ENCODE data around the gene PBX3.
A peak's percentile ranks its signal among the peaks of the same experiment; 100 is the strongest.

PBX3 gene

GRCh38 chr9:125856331-125856730 is 109.2 kb downstream of the PBX3 start:
- H3K36me3 Mint-ChIP-seq = peaks cover 4% of the 10 kb centered on the region
- no peak overlapping the region for H3K4me3 Mint-ChIP-seq
- H3K27ac Mint-ChIP-seq = no peak overlapping the region
- peaks cover 6% of the 10 kb centered on the region for H3K4me1 Mint-ChIP-seq
- H3K27me3 Mint-ChIP-seq = no peaks in the 10 kb centered on the region
- ATAC-seq (ENCODE audit: low read depth) (no peak), DNase-seq (ENCODE audit: low spot score in 2 of 2) (no peak)
- peaks cover 2% of the 10 kb centered on the region for H3K9me3 Mint-ChIP-seq

- Mint-ChIP-seq H3K9me3 (peaks cover 4% of the 10 kb centered on the region), H3K36me3 (peaks cover 6% of the 10 kb centered on the region), H3K27ac (no peak overlapping the region), H3K4me3 (no peak overlapping the region), H3K4me1 (peaks cover 4% of the 10 kb centered on the region), H3K27me3 (no peaks in the 10 kb centered on the region)
- DNase-seq (ENCODE audit: low spot score in 2 of 2) = no peak
- ATAC-seq (ENCODE audit: low read depth) = no peak
Measured at GRCh38 chr9:125861405-125862058, 114.4 kb downstream of the PBX3 start.

GRCh38 chr9:125863923-125864322 is 116.8 kb downstream of the PBX3 start:
- Mint-ChIP-seq H3K4me3 (no peak overlapping the region), H3K4me1 (peaks cover 5% of the 10 kb centered on the region), H3K9me3 (peaks cover 4% of the 10 kb centered on the region), H3K27me3 (no peaks in the 10 kb centered on the region), H3K27ac (no peak overlapping the region), H3K36me3 (peaks cover 6% of the 10 kb centered on the region)
- no peak for ATAC-seq (ENCODE audit: low read depth)
- DNase-seq (ENCODE audit: low spot score in 2 of 2) = no peak

GRCh38 chr9:125867751-125868415 is 120.7 kb downstream of the PBX3 start:
- H3K4me1 Mint-ChIP-seq = peaks cover 3% of the 10 kb centered on the region
- ATAC-seq (ENCODE audit: low read depth) = no peak
- H3K27ac Mint-ChIP-seq = no peak overlapping the region
- no peaks in the 10 kb centered on the region for H3K36me3 Mint-ChIP-seq
- no peak overlapping the region for H3K4me3 Mint-ChIP-seq
- H3K27me3 Mint-ChIP-seq = no peaks in the 10 kb centered on the region
- no peak for DNase-seq (ENCODE audit: low spot score in 2 of 2)
- H3K9me3 Mint-ChIP-seq = no peaks in the 10 kb centered on the region

GRCh38 chr9:125878164-125878631 is 131.0 kb downstream of the PBX3 start:
- Mint-ChIP-seq H3K27me3 (no peaks in the 10 kb centered on the region), H3K9me3 (no peaks in the 10 kb centered on the region), H3K27ac (no peak overlapping the region), H3K4me1 (peaks cover 2% of the 10 kb centered on the region), H3K4me3 (no peak overlapping the region), H3K36me3 (peaks cover 5% of the 10 kb centered on the region)
- DNase-seq (ENCODE audit: low spot score in 2 of 2) (no peak), ATAC-seq (ENCODE audit: low read depth) (no peak)

GRCh38 chr9:125881042-125881441 is 133.9 kb downstream of the PBX3 start:
- H3K27ac Mint-ChIP-seq = no peak overlapping the region
- peaks cover 7% of the 10 kb centered on the region for H3K4me1 Mint-ChIP-seq
- no peaks in the 10 kb centered on the region for H3K9me3 Mint-ChIP-seq
- DNase-seq (ENCODE audit: low spot score in 2 of 2) (no peak), ATAC-seq (ENCODE audit: low read depth) (no peak)
- H3K27me3 Mint-ChIP-seq = no peaks in the 10 kb centered on the region
- H3K36me3 Mint-ChIP-seq = peaks cover 5% of the 10 kb centered on the region
- H3K4me3 Mint-ChIP-seq = no peak overlapping the region

GRCh38 chr9:125883565-125884217 is 136.5 kb downstream of the PBX3 start:
- peaks cover 2% of the 10 kb centered on the region for H3K36me3 Mint-ChIP-seq
- no peaks in the 10 kb centered on the region for H3K27me3 Mint-ChIP-seq
- DNase-seq (ENCODE audit: low spot score in 2 of 2) = no peak
- H3K4me1 Mint-ChIP-seq = peaks cover 9% of the 10 kb centered on the region
- ATAC-seq (ENCODE audit: low read depth) = no peak
- no peak overlapping the region for H3K4me3 Mint-ChIP-seq
- no peak overlapping the region for H3K27ac Mint-ChIP-seq
- H3K9me3 Mint-ChIP-seq = no peaks in the 10 kb centered on the region

GRCh38 chr9:125884218-125884595 is 137.0 kb downstream of the PBX3 start:
- Mint-ChIP-seq H3K27me3 (no peaks in the 10 kb centered on the region), H3K36me3 (peaks cover 2% of the 10 kb centered on the region), H3K4me1 (peaks cover 11% of the 10 kb centered on the region), H3K27ac (no peak overlapping the region), H3K9me3 (no peaks in the 10 kb centered on the region), H3K4me3 (no peak overlapping the region)
- ATAC-seq (ENCODE audit: low read depth) (no peak), DNase-seq (ENCODE audit: low spot score in 2 of 2) (no peak)

GRCh38 chr9:125885405-125886034 is 138.3 kb downstream of the PBX3 start:
- no peak overlapping the region for H3K4me3 Mint-ChIP-seq
- no peak for DNase-seq (ENCODE audit: low spot score in 2 of 2)
- H3K4me1 Mint-ChIP-seq = peaks cover 14% of the 10 kb centered on the region
- no peaks in the 10 kb centered on the region for H3K9me3 Mint-ChIP-seq
- H3K36me3 Mint-ChIP-seq = peaks cover 2% of the 10 kb centered on the region
- H3K27me3 Mint-ChIP-seq = no peaks in the 10 kb centered on the region
- no peak overlapping the region for H3K27ac Mint-ChIP-seq
- ATAC-seq (ENCODE audit: low read depth) = no peak

- no peak for DNase-seq (ENCODE audit: low spot score in 2 of 2)
- no peak overlapping the region for H3K27ac Mint-ChIP-seq
- no peaks in the 10 kb centered on the region for H3K36me3 Mint-ChIP-seq
- no peak overlapping the region for H3K4me3 Mint-ChIP-seq
- peaks cover 11% of the 10 kb centered on the region for H3K4me1 Mint-ChIP-seq
- no peaks in the 10 kb centered on the region for H3K9me3 Mint-ChIP-seq
- no peak for ATAC-seq (ENCODE audit: low read depth)
- H3K27me3 Mint-ChIP-seq = peaks cover 1% of the 10 kb centered on the region
Measured at GRCh38 chr9:125886365-125886764, 139.2 kb downstream of the PBX3 start.

GRCh38 chr9:125887172-125887571 is 140.0 kb downstream of the PBX3 start:
- DNase-seq (ENCODE audit: low spot score in 2 of 2) (no peak), ATAC-seq (ENCODE audit: low read depth) (no peak)
- Mint-ChIP-seq H3K9me3 (no peaks in the 10 kb centered on the region), H3K36me3 (no peaks in the 10 kb centered on the region), H3K4me1 (peaks cover 11% of the 10 kb centered on the region), H3K27me3 (peaks cover 1% of the 10 kb centered on the region), H3K27ac (no peak overlapping the region), H3K4me3 (no peak overlapping the region)

GRCh38 chr9:125888211-125888610 is 141.0 kb downstream of the PBX3 start:
- Mint-ChIP-seq H3K4me3 (no peak overlapping the region), H3K9me3 (no peaks in the 10 kb centered on the region), H3K4me1 (peaks cover 11% of the 10 kb centered on the region), H3K27ac (no peak overlapping the region), H3K27me3 (peaks cover 1% of the 10 kb centered on the region), H3K36me3 (no peaks in the 10 kb centered on the region)
- DNase-seq (ENCODE audit: low spot score in 2 of 2) (no peak), ATAC-seq (ENCODE audit: low read depth) (no peak)

GRCh38 chr9:125889112-125889475 is 141.9 kb downstream of the PBX3 start:
- Mint-ChIP-seq H3K4me3 (peak overlapping the region; percentile 86), H3K36me3 (no peaks in the 10 kb centered on the region), H3K4me1 (peaks cover 11% of the 10 kb centered on the region), H3K9me3 (no peaks in the 10 kb centered on the region), H3K27me3 (peaks cover 1% of the 10 kb centered on the region), H3K27ac (no peak overlapping the region)
- DNase-seq (ENCODE audit: low spot score in 2 of 2) (peak in 1 of 2 donors; percentile 12), ATAC-seq (ENCODE audit: low read depth) (peak; percentile 51)

All from memory B cell (primary cell).